GM12892 (cell line): Measurements from ENCODE around the gene MCEE.

Source experiments
- POLR2A ChIP-seq: IDR thresholded peaks from 2 replicates; pipeline ENCODE4 v1.6.1; 2011; ENCODE audit warnings: low read depth, low read length, control low read depth
- POLR2AphosphoS5 ChIP-seq: IDR thresholded peaks from 2 replicates; pipeline ENCODE4 v1.6.1; 2011; ENCODE audit warnings: low read depth, low read length, control low read depth
- TAF1 ChIP-seq: IDR thresholded peaks from 2 replicates; pipeline ENCODE4 v1.6.1; 2011; ENCODE audit warnings: low read depth, mild to moderate bottlenecking, control low read depth, low read length, borderline replicate concordance

DNA sequence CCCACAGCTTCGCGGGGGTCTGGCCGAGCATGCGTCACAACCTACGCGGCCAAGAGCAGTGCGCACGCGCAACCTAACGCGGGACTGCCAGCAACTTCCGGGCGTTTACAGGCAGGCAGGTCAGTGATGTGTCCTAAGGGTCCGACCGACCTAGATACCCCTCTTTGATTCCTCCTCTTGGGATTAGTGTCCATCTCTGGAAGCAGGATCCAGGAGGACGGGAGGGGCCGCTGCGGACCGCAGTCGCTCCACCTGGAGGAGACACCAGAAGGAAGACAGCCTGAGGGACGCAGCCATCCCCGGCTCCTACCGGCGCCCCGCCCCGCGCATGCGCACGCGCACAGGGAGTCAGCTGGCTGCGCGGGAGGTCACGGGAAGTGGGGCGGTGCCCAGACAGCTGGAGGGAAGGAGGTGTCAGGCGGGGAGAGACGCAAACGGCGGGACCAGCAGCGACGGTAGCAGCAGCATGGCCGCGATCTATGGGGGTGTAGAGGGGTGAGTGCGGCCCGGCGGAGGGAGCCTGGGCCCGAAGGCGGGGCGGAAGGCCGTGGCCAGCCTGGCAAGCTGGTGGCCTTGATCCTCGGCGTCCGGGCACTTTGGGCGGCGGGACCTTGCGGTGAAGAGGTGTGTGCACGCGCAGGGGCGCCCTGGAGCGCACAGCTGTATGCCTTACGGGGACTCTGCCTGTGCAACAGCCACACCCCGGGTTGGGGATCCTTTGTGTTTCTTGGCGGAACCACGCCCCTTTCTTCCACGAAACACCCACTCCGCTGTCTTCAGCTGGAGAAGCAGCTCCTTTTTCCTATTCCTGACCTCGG is 61.6 kb downstream of the MCEE start, which contains the start of gene NAGK:
- TF ChIP-seq POLR2A (peak; percentile 98), TAF1 (no peak; the same call in 1 of the 2 replicates), POLR2AphosphoS5 (peak; percentile 95)
